Neural cell (in vitro differentiated cells): Measurements from ENCODE around the gene EXOC8.

Experiments used
- POLR2AphosphoS5 ChIP-seq: IDR thresholded peaks from 2 replicates; pipeline ENCODE4 v1.6.1; 2012
- RAD21 ChIP-seq: fragments of 450-650 bp; conservative IDR thresholded peaks from 2 replicates; pipeline ENCODE4 v1.6.1; 2014; ENCODE audit warnings: antibody characterized with exemption, mild to moderate bottlenecking, moderate library complexity
- SMC3 ChIP-seq: fragments of 450-650 bp; conservative IDR thresholded peaks from 2 replicates; pipeline ENCODE4 v1.6.1; 2014; ENCODE audit warnings: antibody characterized with exemption, mild to moderate bottlenecking, moderate library complexity; ENCODE audit not compliant: poor library complexity
- TF ChIP-seq, protein P1 (sequence below): fragments of 450-650 bp; IDR thresholded peaks from 2 replicates; pipeline ENCODE4 v1.5.1; 2014; ENCODE audit warnings: antibody characterized with exemption, mild to moderate bottlenecking, moderate library complexity; ENCODE audit not compliant: poor library complexity, severe bottlenecking

- TF ChIP-seq, protein P1, sequence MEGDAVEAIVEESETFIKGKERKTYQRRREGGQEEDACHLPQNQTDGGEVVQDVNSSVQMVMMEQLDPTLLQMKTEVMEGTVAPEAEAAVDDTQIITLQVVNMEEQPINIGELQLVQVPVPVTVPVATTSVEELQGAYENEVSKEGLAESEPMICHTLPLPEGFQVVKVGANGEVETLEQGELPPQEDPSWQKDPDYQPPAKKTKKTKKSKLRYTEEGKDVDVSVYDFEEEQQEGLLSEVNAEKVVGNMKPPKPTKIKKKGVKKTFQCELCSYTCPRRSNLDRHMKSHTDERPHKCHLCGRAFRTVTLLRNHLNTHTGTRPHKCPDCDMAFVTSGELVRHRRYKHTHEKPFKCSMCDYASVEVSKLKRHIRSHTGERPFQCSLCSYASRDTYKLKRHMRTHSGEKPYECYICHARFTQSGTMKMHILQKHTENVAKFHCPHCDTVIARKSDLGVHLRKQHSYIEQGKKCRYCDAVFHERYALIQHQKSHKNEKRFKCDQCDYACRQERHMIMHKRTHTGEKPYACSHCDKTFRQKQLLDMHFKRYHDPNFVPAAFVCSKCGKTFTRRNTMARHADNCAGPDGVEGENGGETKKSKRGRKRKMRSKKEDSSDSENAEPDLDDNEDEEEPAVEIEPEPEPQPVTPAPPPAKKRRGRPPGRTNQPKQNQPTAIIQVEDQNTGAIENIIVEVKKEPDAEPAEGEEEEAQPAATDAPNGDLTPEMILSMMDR: no peak
- no peak for TF ChIP-seq POLR2AphosphoS5
- TF ChIP-seq SMC3: no peak
- TF ChIP-seq RAD21: no peak
Measured at GRCh38 chr1:231301990-231302389, 35.7 kb downstream of the EXOC8 start.
